Spleen (tissue), 11 donors: ENCODE measurements around the gene SMIM43. TPM values are rescaled to one million over a fixed set of nuclear protein-coding genes. Genes with fewer than 3 reads are reported as not detected.

Experiments used
- DNase-seq: peaks from one replicate; pipeline ENCODE4 v3.0.0-alpha.2; 2020
- H3K27ac ChIP-seq, 8 donors: fragments of 200-600 bp; sonication (generic) in 7 of 8; 1 replicate in 4 of 8; 2 replicates in 4 of 8; pipeline versions ENCODE4 v1.5.0 to v1.8.0; 2016 to 2021; ENCODE audit warnings: inconsistent platforms in 4 of 8, mild to moderate bottlenecking in 4 of 8, moderate library complexity in 1 of 8
- H3K27me3 ChIP-seq, 7 donors: fragments of 200-600 bp; sonication (generic) in 6 of 7; replicated peaks in 1 of 7; 1 replicate in 4 of 7; 2 replicates in 3 of 7; pipeline versions ENCODE4 v1.5.0 to v1.8.0; 2016 to 2021; ENCODE audit warnings: inconsistent platforms in 3 of 7, mild to moderate bottlenecking in 1 of 7
- H3K36me3 ChIP-seq, 6 donors: fragments of 200-600 bp; sonication (generic) in 5 of 6; 1 replicate in 4 of 6; 2 replicates in 2 of 6; pipeline versions ENCODE4 v1.5.0 to v1.8.0; 2016 to 2021; ENCODE audit warnings: inconsistent platforms in 2 of 6
- H3K4me1 ChIP-seq, 6 donors: fragments of 200-600 bp; sonication (generic) in 5 of 6; 1 replicate in 3 of 6; 2 replicates in 3 of 6; pipeline versions ENCODE4 v1.5.0 to v1.8.0; 2016 to 2021; ENCODE audit warnings: inconsistent platforms in 3 of 6
- H3K4me3 ChIP-seq, 8 donors: fragments of 200-600 bp; sonication (generic) in 7 of 8; 1 replicate in 4 of 8; 2 replicates in 4 of 8; pipeline versions ENCODE4 v1.5.0 to v1.8.0; 2016 to 2021; ENCODE audit warnings: inconsistent platforms in 4 of 8, mild to moderate bottlenecking in 4 of 8, moderate library complexity in 2 of 8
- H3K9me3 ChIP-seq, 8 donors: fragments of 200-600 bp; sonication (generic) in 7 of 8; 1 replicate in 4 of 8; 2 replicates in 4 of 8; pipeline versions ENCODE4 v1.5.0 to v1.8.0; 2016 to 2021; ENCODE audit warnings: inconsistent platforms in 4 of 8
- POLR2A ChIP-seq, 3 donors: fragments of 450-650 bp; IDR thresholded peaks; one replicate each; pipeline ENCODE4 v1.5.1; 2017; ENCODE audit warnings: antibody characterized with exemption in 3 of 3, mild to moderate bottlenecking in 1 of 3
- POLR2AphosphoS5 ChIP-seq, 3 donors: sonication (generic); formaldehyde crosslinking; IDR thresholded peaks; one replicate each; pipeline ENCODE4 v1.5.1; 2017; ENCODE audit warnings: antibody characterized with exemption in 3 of 3
- WGBS, 5 donors: extraction: QIAGEN DNeasy Blood & Tissue Kit in 3 of 5; methylation state at CpG; one replicate each; pipeline versions ENCODE4 v1.1.5 to v1.1.7; 2013 to 2018; 5-methylcytosine and 5-hydroxymethylcytosine counted together
- intact Hi-C: fragments of 100-400 bp; cut with DNase I; formaldehyde crosslinking; loops from one replicate; pipeline ENCODE4 v1.15.0; 2023; ENCODE audit warnings: low total_unique reads
- polyA plus RNA-seq, 3 donors: library from polyadenylated mRNA; stranded (reverse); fragments of 200-250 nt; gene quantifications; one replicate each; pipeline ENCODE4 v1.2.1, GENCODE V29; 2013
- total RNA-seq, 7 donors: library from RNA; depleted of rRNA in 3 of 7; stranded (reverse); fragments of >200 nt in 3 of 7; fragmentation: NEBNext Ultra II Directional in 4 of 7; extraction: Animal tissue kit (Norgen Biotek cat#: 25700) in 4 of 7; gene quantifications; one replicate each; pipeline versions ENCODE4 v1.1.0 to v1.2.1, GENCODE V29; 2016 to 2021
- TF ChIP-seq, protein P1 (sequence below), 11 experiments: fragments of 200-600 bp in 7 of 11; fragments of 450-650 bp in 4 of 11; sonication (generic) in 4 of 11; IDR thresholded peaks in 8 of 11; conservative IDR thresholded peaks in 3 of 11; 1 replicate in 7 of 11; 2 replicates in 4 of 11; pipeline versions ENCODE4 v1.4.0 to v1.8.0; 2016 to 2021; ENCODE audit warnings: antibody characterized with exemption in 11 of 11, inconsistent platforms in 4 of 11, mild to moderate bottlenecking in 1 of 11
- donor health status: healthy with polysubstance abuse.
- donor health status: DM: no; HTN: no; CAD: no; lungs with moderate emphysema.
- donor health status: DM: no; HTN: no; CAD: no.
- donor health status: Bipolar disorder and iron deficiency.
- donor health status: healthy.
- donor health status: DM: no; HTN: no; CAD: no.
- donor health status: DM: yes; HTN: yes; CAD: no.

Gene SMIM43
- total and polyA plus RNA-seq, 10 donors, result 0.13 to 1.5 (median 0.34) TPM; not detected in 4

DNA sequence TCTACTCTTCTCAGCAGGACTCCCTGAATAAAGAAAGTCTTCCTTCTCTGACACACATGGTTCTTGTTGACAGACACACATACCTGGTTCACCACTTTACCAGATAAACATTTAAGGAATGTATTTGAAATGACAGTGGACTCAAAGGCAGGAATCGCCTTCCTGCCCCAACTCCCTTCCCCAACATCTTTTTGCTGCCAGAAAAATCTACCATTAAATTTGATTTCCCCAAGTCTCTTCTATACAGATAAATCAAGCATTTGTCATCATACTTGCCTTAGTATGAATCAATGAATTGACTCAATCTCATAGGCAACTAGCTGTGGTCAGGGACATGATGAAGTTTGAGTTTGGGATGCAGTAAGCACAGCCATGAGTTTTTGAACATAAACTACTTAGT is 44.9 kb downstream of the SMIM43 start:
- intact Hi-C loops, result no loop called here
- no peaks in the 10 kb centered on the region for H3K36me3 ChIP-seq
- H3K4me3 ChIP-seq, result no peak overlapping the region
- no peaks in the 10 kb centered on the region for H3K9me3 ChIP-seq
- no peak for DNase-seq
- no peak overlapping the region for H3K27ac ChIP-seq
- H3K27me3 ChIP-seq, result peaks cover 0 to 6% (median 0%) of the 10 kb centered on the region in 7 donors
- WGBS, 5 donors, result 71 to 93% (median 86%) methylated on average over 1 of the region's 1 CpG
- no peaks in the 10 kb centered on the region for H3K4me1 ChIP-seq
- TF ChIP-seq, protein P1, sequence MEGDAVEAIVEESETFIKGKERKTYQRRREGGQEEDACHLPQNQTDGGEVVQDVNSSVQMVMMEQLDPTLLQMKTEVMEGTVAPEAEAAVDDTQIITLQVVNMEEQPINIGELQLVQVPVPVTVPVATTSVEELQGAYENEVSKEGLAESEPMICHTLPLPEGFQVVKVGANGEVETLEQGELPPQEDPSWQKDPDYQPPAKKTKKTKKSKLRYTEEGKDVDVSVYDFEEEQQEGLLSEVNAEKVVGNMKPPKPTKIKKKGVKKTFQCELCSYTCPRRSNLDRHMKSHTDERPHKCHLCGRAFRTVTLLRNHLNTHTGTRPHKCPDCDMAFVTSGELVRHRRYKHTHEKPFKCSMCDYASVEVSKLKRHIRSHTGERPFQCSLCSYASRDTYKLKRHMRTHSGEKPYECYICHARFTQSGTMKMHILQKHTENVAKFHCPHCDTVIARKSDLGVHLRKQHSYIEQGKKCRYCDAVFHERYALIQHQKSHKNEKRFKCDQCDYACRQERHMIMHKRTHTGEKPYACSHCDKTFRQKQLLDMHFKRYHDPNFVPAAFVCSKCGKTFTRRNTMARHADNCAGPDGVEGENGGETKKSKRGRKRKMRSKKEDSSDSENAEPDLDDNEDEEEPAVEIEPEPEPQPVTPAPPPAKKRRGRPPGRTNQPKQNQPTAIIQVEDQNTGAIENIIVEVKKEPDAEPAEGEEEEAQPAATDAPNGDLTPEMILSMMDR (IDR thresholded peaks at IDR 0.05 in 8 of 11, conservative IDR thresholded peaks at IDR 0.05 in 3 of 11), result no peak
- TF ChIP-seq POLR2A (IDR thresholded peaks at IDR 0.05) (no peak), POLR2AphosphoS5 (IDR thresholded peaks at IDR 0.05) (no peak)

DNA sequence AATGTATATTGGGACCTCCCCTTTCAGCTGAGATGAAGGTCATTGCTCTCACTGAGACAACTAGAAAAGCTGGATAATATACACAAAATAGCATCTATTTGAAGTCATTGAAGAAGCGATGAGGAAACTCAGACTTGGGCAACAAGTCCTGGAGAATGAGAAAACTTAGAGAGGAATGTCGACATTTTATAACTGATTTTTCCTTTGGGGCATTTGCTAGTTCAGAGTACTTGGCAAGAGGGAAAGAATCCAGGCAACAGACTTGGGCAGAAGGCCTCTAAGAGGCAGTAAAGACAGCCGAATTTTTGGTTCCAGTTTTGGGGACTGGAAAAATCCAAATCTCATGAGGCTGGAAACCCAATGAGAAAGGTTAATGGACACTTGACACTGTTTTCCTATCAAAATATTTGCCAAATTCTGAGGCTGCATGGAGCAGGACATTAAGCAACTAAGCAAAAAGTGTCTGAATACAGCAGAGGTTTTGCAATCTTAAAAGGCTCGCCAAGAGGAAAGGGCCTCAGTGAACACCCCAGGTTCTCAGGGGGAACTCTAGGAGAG is 47.2 kb downstream of the SMIM43 start:
- 47 to 67% (median 63%) methylated on average over 4 of the region's 4 CpGs for WGBS, 5 donors
- no peak for DNase-seq
- Histone ChIP-seq H3K27ac (no peak overlapping the region), H3K27me3 (peaks cover 0 to 11% (median 0%) of the 10 kb centered on the region in 7 donors), H3K4me3 (no peak overlapping the region), H3K4me1 (no peaks in the 10 kb centered on the region), H3K36me3 (no peaks in the 10 kb centered on the region), H3K9me3 (no peaks in the 10 kb centered on the region)
- intact Hi-C loops, result no loop called here
- TF ChIP-seq POLR2A (IDR thresholded peaks at IDR 0.05), result no peak
- TF ChIP-seq POLR2AphosphoS5 (IDR thresholded peaks at IDR 0.05), result no peak
- TF ChIP-seq, protein P1 (IDR thresholded peaks at IDR 0.05 in 8 of 11, conservative IDR thresholded peaks at IDR 0.05 in 3 of 11), result no peak

DNA sequence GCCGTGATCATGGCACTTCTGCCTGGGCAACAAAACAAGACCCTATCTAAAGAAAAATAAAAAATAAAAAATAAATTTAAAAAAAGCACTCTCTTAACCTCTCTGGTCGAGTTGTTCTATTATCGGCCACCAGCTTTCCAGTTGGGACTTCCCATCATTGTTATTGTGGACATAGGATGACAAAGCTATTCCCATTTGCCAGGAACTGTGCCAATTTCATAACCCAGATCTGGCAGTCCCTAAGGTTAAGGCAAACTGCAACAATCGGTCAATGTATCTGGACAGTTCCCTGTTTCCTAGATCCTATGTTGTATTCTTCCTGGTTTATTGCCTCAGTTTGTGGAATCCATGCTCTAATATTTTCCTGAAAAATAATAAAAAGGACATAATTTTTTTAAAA is 50.4 kb downstream of the SMIM43 start:
- Histone ChIP-seq H3K4me1 (peaks cover 0 to 14% (median 3%) of the 10 kb centered on the region in 6 donors), H3K4me3 (no peak overlapping the region), H3K27ac (no peak overlapping the region), H3K9me3 (no peaks in the 10 kb centered on the region), H3K27me3 (peaks cover 0 to 24% (median 7%) of the 10 kb centered on the region in 7 donors), H3K36me3 (no peaks in the 10 kb centered on the region)
- WGBS, 5 donors, result 63 to 83% (median 69%) methylated on average over 4 of the region's 4 CpGs
- TF ChIP-seq POLR2A (IDR thresholded peaks at IDR 0.05) (no peak), POLR2AphosphoS5 (IDR thresholded peaks at IDR 0.05) (no peak)
- TF ChIP-seq, protein P1 (IDR thresholded peaks at IDR 0.05 in 8 of 11, conservative IDR thresholded peaks at IDR 0.05 in 3 of 11), result no peak
- DNase-seq, result no peak
- intact Hi-C loops, result no loop called here

DNA sequence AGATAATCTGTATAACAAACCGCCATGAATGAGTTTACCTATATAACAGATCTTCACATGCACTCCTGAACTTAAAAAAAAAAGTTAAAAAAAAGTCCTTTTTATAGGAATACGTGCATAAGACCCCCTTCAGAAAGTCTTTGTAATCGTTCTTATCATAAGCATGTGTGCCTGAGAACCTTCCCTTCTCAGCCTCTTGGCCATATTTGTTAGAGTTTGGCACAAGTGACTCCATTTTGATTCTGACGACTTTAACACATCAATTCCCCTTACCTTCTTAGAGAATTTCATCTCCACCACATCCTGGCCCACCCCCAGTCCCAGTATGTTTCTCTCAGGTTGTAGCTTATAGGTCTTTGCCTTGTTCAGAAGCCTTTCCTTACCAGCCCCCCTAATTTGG is 52.2 kb downstream of the SMIM43 start:
- Histone ChIP-seq H3K27me3 (peaks cover 0 to 30% (median 7%) of the 10 kb centered on the region in 7 donors), H3K27ac (no peak overlapping the region)
- DNase-seq, result no peak

More for the DNA sequence above, 52.2 kb downstream of the SMIM43 start:
- Histone ChIP-seq H3K4me1 (peaks cover 0 to 14% (median 3%) of the 10 kb centered on the region in 6 donors), H3K9me3 (no peaks in the 10 kb centered on the region), H3K36me3 (no peaks in the 10 kb centered on the region), H3K4me3 (no peak overlapping the region)
- TF ChIP-seq POLR2AphosphoS5 (IDR thresholded peaks at IDR 0.05) (no peak), POLR2A (IDR thresholded peaks at IDR 0.05) (no peak)
- TF ChIP-seq, protein P1 (IDR thresholded peaks at IDR 0.05 in 8 of 11, conservative IDR thresholded peaks at IDR 0.05 in 3 of 11), result no peak
- intact Hi-C loops, result no loop called here
- WGBS, 5 donors, result 84 to 91% (median 90%) methylated on average over 4 of the region's 4 CpGs
